Endothelial cell of umbilical vein (primary cell): ENCODE measurements around the gene MTA1. TPM values are rescaled to one million over a fixed set of nuclear protein-coding genes. Genes with fewer than 3 reads are reported as not detected.

Experiments used
- BruUV-seq: library from RNA; stranded (reverse); fragments of 400-500 nt; replicated peaks from 2 replicates; lab custom pipeline; 2021; lab: Mats Ljungman, UMichigan
- CTCF ChIA-PET: fragments of 300-600, 350-600 bp; sonication (Branson Sonifier 250); formaldehyde crosslinking; loops from one replicate; lab custom pipeline; 2021; ENCODE audit warnings: antibody characterized with exemption, inconsistent platforms; lab: Charles Lee
- POLR2A ChIA-PET: fragments of 300-600, 350-600 bp; sonication (Branson Sonifier 250); formaldehyde crosslinking; loops from one replicate; lab custom pipeline; 2021; ENCODE audit warnings: antibody characterized with exemption, inconsistent platforms; lab: Charles Lee
- DNase-seq: peaks from one replicate; pipeline ENCODE4 v3.0.0-alpha.2; 2011; ENCODE audit warnings: low read depth, low spot score
- FAIRE-seq: peaks from 2 replicates; lab custom pipeline; 2011; peaks lifted over from hg19 to GRCh38; lab: Jason Lieb, UNC
- H2AFZ ChIP-seq: 2 replicates; pipeline ENCODE4 v1.6.0; 2012; ENCODE audit warnings: low read depth, low read length, control low read depth, inconsistent platforms
- H3K27ac ChIP-seq: 2 replicates; pipeline ENCODE4 v1.5.1; 2011; ENCODE audit warnings: low read depth, mild to moderate bottlenecking, control low read depth, low read length, moderate library complexity; ENCODE audit not compliant: insufficient read depth
- H3K27me3 ChIP-seq, 2 experiments: 2 replicates each; pipeline versions ENCODE4 v1.6.0 to v1.6.1; 2011; ENCODE audit warnings: low read length in 2 of 2, mixed read lengths in 1 of 2; ENCODE audit not compliant: control insufficient read depth in 2 of 2, insufficient read depth in 2 of 2
- H3K36me3 ChIP-seq, 2 experiments: 2 replicates in 1 of 2; 3 replicates in 1 of 2; pipeline ENCODE4 v1.5.1; 2011; ENCODE audit warnings: low read length in 2 of 2, mild to moderate bottlenecking in 1 of 2, moderate library complexity in 1 of 2; ENCODE audit not compliant: control insufficient read depth in 2 of 2, insufficient read depth in 2 of 2; ENCODE audit errors: extremely low read depth in 1 of 2
- H3K4me1 ChIP-seq: 3 replicates; pipeline ENCODE4 v1.5.1; 2011; ENCODE audit warnings: mild to moderate bottlenecking, low read length; ENCODE audit not compliant: control insufficient read depth, insufficient read depth; ENCODE audit errors: extremely low read depth
- H3K4me2 ChIP-seq: 2 replicates; pipeline ENCODE4 v1.6.1; 2011; ENCODE audit warnings: low read length, control low read depth, mixed read lengths; ENCODE audit not compliant: insufficient read depth
- H3K4me3 ChIP-seq, 3 experiments: fragments of 200-600 bp in 1 of 3; sonication (generic), shearing (Covaris generic) in 1 of 3; replicated peaks in 1 of 3; 2 replicates each; pipeline ENCODE4 v1.5.1; 2011 to 2016; ENCODE audit warnings: control low read depth in 3 of 3, low read length in 3 of 3, mild to moderate bottlenecking in 2 of 3, inconsistent platforms in 1 of 3, low read depth in 1 of 3, moderate library complexity in 1 of 3; ENCODE audit not compliant: insufficient read depth in 1 of 3
- H3K79me2 ChIP-seq: 2 replicates; pipeline ENCODE4 v1.6.0; 2012; ENCODE audit warnings: low read length, inconsistent platforms; ENCODE audit not compliant: control insufficient read depth, insufficient read depth
- H3K9ac ChIP-seq: replicated peaks from 2 replicates; pipeline ENCODE3; 2011; ENCODE audit warnings: low read length, control low read depth; ENCODE audit not compliant: insufficient read depth; ENCODE audit errors: extremely low read depth
- H3K9me1 ChIP-seq: replicated peaks from 3 replicates; pipeline ENCODE4 v1.6.0; 2011; ENCODE audit warnings: mild to moderate bottlenecking, low read length; ENCODE audit not compliant: control insufficient read depth, insufficient read depth; ENCODE audit errors: extremely low read depth
- H3K9me3 ChIP-seq: replicated peaks from 2 replicates; pipeline ENCODE4 v1.5.1; 2012; ENCODE audit warnings: low read length, inconsistent platforms; ENCODE audit not compliant: control insufficient read depth, insufficient read depth
- H4K20me1 ChIP-seq: replicated peaks from 2 replicates; pipeline ENCODE3; 2011; ENCODE audit warnings: mild to moderate bottlenecking, low read length; ENCODE audit not compliant: control insufficient read depth, insufficient read depth; ENCODE audit errors: extremely low read depth
- EZH2 ChIP-seq: IDR thresholded peaks from 2 replicates; pipeline ENCODE4 v1.6.1; 2012; ENCODE audit warnings: borderline replicate concordance, low read depth, mild to moderate bottlenecking, moderate library complexity, low read length, inconsistent platforms; ENCODE audit not compliant: severe bottlenecking
- FOS ChIP-seq: IDR thresholded peaks from 2 replicates; pipeline ENCODE4 v1.6.1; 2011; ENCODE audit warnings: mild to moderate bottlenecking, low read length, moderate library complexity, borderline replicate concordance; ENCODE audit not compliant: insufficient read depth
- GATA2 ChIP-seq: IDR thresholded peaks from 2 replicates; pipeline ENCODE4 v1.7.0; 2011; ENCODE audit warnings: low read depth, mild to moderate bottlenecking, moderate library complexity, mixed read lengths, low read length; ENCODE audit not compliant: insufficient read length, insufficient read depth
- JUN ChIP-seq: IDR thresholded peaks from 2 replicates; pipeline ENCODE4 v1.6.1; 2011; ENCODE audit warnings: borderline replicate concordance, low read depth; ENCODE audit not compliant: insufficient read length, insufficient read depth
- MYC ChIP-seq: IDR thresholded peaks from one replicate; pipeline ENCODE4 v1.6.1; 2011; ENCODE audit warnings: mild to moderate bottlenecking, low read depth, low read length
- POLR2A ChIP-seq: IDR thresholded peaks from 2 replicates; pipeline ENCODE4 v1.6.1; 2012; ENCODE audit warnings: low read depth, mild to moderate bottlenecking, control low read depth, low read length
- POLR2AphosphoS5 ChIP-seq: IDR thresholded peaks from 2 replicates; pipeline ENCODE4 v1.6.1; 2012; ENCODE audit warnings: low read depth, mild to moderate bottlenecking, control low read depth, low read length, moderate library complexity; ENCODE audit not compliant: insufficient read depth
- dilution Hi-C: fragments of 300-500 bp; cut with MboI; formaldehyde crosslinking; loops from one replicate; pipeline ENCODE4 v1.15.0; 2019; ENCODE audit warnings: low sequenced_read_pairs; ENCODE audit not compliant: extremely low pct_ligation_motif_present
- intact Hi-C: fragments of 100-400 bp; cut with micrococcal nuclease; formaldehyde crosslinking; loops from one replicate; pipeline ENCODE4 v1.10.0; 2022
- polyA plus RNA-seq, 4 experiments: library from polyadenylated mRNA; depleted of rRNA in 3 of 4; stranded (reverse) in 3 of 4; unstranded in 1 of 4; fragments of >200 nt; gene quantifications; 2 replicates each; pipeline versions ENCODE4 v1.2.1 to v1.2.3, GENCODE V29; 2011 to 2012; ENCODE audit warnings: missing spikeins in 1 of 4
- total RNA-seq: library from RNA; stranded (reverse); gene quantifications from 2 replicates; pipeline ENCODE4 v1.2.3, GENCODE V29; 2021
- TF ChIP-seq, protein P1 (sequence below): IDR thresholded peaks from 2 replicates; pipeline ENCODE4 v1.6.1; 2011; ENCODE audit not compliant: insufficient read depth, insufficient read length
- TF ChIP-seq, protein P2 (sequence below), 2 donors: IDR thresholded peaks; 1 replicate in 1 of 2; 2 replicates in 1 of 2; pipeline ENCODE4 v1.5.1; 2011; ENCODE audit warnings: low read length in 2 of 2, mild to moderate bottlenecking in 2 of 2, moderate library complexity in 2 of 2, control low read depth in 1 of 2, inconsistent platforms in 1 of 2, low read depth in 1 of 2; ENCODE audit not compliant: insufficient read depth in 1 of 2; ENCODE audit errors: extremely low read depth in 1 of 2

MTA1 gene
- total and polyA plus RNA-seq, 2 donors (not counting 3 experiments of a cell fraction or from before 2014, with no cell fraction given) = 85.2 to 167 TPM

DNA sequence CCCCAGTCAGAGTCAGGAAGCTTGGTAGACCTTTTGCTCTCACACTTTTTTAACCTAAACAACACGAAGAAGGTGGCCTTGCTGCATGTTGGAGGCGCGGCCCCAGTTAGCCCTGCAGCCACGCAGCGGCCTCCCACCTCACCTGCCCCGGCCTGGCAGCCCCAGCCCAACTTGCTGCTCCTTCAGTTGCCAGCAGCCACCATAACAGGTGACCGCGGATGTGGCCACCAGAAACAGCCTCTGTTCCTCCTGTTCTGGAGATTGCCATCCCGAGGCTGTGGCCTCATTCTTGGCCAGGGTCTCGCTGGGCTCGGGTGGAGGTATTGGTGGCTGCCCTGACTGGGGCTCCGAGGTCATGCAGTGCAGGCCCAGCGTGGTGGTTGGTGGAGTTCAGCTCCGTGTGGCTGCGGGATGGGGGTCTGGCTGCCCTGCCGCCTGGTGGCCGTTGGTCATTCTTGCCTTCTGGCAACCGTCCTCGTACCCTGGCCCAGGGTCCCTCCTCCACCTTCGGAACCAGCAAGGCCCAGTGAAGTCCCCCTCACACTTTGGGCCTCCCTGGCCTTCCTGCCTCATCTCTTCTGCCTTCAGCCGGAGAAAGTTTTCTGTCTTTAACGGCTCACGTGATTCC lies 42.0 kb upstream of the MTA1 start:
- H3K36me3 ChIP-seq = peaks cover 0 to 2% of the 10 kb centered on the region in 2 experiments
- H4K20me1 ChIP-seq = no peaks in the 10 kb centered on the region
- no peak overlapping the region for H3K4me2 ChIP-seq
- H3K4me3 ChIP-seq = no peak overlapping the region
- ChIA-PET POLR2A (no interaction called here), CTCF (interaction anchor here (1.7 to 3.7 kb wide), 2 partner anchors 31 to 103 kb away, joined by 3 to 16 read pairs; no protein-coding TSS in a partner anchor)
- no peak overlapping the region for H3K9ac ChIP-seq
- no TSS peak for BruUV-seq
- DNase-seq = no peak
- H3K9me3 ChIP-seq = no peaks in the 10 kb centered on the region
- FAIRE-seq = no peak
- peaks cover 10% of the 10 kb centered on the region for H3K4me1 ChIP-seq
- intact Hi-C loops (no loop called here), dilution Hi-C loops (no loop called here)
- H3K27ac ChIP-seq = no peak overlapping the region
- H3K9me1 ChIP-seq = no peaks in the 10 kb centered on the region
- H3K79me2 ChIP-seq = no peaks in the 10 kb centered on the region
- H3K27me3 ChIP-seq = no peaks in the 10 kb centered on the region
- no peak overlapping the region for H2AFZ ChIP-seq
- TF ChIP-seq, protein P1, sequence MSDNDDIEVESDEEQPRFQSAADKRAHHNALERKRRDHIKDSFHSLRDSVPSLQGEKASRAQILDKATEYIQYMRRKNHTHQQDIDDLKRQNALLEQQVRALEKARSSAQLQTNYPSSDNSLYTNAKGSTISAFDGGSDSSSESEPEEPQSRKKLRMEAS = no peak
- TF ChIP-seq FOS (no peak), MYC (no peak), JUN (no peak), POLR2AphosphoS5 (no peak), POLR2A (no peak), GATA2 (no peak), EZH2 (no peak)
- TF ChIP-seq, protein P2, sequence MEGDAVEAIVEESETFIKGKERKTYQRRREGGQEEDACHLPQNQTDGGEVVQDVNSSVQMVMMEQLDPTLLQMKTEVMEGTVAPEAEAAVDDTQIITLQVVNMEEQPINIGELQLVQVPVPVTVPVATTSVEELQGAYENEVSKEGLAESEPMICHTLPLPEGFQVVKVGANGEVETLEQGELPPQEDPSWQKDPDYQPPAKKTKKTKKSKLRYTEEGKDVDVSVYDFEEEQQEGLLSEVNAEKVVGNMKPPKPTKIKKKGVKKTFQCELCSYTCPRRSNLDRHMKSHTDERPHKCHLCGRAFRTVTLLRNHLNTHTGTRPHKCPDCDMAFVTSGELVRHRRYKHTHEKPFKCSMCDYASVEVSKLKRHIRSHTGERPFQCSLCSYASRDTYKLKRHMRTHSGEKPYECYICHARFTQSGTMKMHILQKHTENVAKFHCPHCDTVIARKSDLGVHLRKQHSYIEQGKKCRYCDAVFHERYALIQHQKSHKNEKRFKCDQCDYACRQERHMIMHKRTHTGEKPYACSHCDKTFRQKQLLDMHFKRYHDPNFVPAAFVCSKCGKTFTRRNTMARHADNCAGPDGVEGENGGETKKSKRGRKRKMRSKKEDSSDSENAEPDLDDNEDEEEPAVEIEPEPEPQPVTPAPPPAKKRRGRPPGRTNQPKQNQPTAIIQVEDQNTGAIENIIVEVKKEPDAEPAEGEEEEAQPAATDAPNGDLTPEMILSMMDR (IDR thresholded peaks at IDR 0.05; ENCODE audit: extremely low read depth in 1 of 2, insufficient read depth in 1 of 2, low read depth in 1 of 2, low read length in 2 of 2) = no peak
